ENCODE results near the gene EXOC1.
"Not testable (repeated sequence)": the region's sequence is repeated elsewhere in the genome, so short reads cannot be mapped to it uniquely, and the experiment has no call there.

Gene EXOC1
- 36.0 to 129 (median 76.2) reads per million in 17 experiments for total RNA-seq

GRCh38 chr4:55853484-55854046 lies at the start of gene EXOC1:
Gene EXOC1, plus strand, starts transcription at chr4:55853648. Its CDS starts 4,676 bp downstream, at chr4:55858324.
- DNase-seq, result peak; percentile 98

- no peak for DNase-seq
Observed at GRCh38 chr4:55807556-55807955, 45.9 kb upstream of the EXOC1 start.

DNA sequence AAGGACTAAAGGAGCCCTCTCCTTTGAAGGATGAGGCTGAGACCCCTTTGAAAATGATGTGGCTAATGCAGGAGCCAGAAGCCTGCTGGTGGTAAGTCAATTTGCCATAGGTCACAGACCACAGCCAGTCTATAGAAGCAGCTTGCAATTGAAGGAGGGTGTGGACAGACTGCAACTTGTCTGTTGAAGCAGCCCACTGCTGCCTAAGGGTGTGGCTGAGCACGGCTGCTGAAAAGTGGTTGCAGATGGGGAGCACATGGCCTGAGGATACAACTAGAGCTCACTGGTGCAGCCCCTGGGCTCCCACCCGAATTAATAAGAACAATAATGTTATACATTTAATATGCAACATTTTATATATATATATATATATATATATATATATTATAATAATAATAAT lies 45.3 kb upstream of the EXOC1 start:
- DNase-seq, result no peak

GRCh38 chr4:55808632-55809031 lies 44.8 kb upstream of the EXOC1 start:
- no peak for DNase-seq

DNA sequence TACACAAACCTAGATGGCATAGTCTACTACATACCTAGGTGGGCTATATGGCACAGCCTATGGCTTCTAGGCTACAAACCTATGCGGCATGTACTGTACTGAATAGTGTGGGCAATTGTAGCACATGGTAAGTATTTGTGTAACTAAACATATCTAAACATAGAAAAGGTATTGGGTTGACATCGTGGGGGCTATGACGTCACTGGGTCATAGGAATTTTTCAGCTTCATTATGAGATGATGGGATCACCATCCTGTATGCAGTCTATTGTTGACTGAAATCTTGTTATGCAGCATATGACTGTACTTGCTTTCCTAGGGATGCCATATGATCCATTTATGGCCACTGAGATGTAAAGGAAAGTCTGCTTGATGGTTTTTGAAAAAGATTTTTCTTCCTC lies 35.8 kb upstream of the EXOC1 start:
- DNase-seq, result no peak

DNA sequence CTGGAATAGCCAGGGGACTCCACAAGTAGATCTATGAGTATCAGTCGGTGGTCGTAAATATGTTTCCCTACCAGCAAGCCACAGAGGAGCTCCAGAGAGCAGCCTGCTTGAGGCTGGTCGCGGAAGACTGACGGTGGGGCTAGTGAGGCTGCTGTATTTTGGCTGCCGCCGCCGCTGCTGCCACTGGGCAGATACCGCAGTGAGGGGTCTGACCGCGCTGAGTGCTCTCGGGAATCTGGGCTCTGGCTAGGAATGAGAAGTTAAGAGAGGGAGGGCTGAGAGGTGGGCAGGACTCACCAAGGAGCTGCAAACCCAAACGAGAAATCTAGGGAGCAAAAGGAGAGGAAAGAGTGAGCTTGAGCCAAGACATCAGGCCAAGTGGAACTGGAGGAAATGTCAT lies 33.8 kb upstream of the EXOC1 start, which contains the start of gene EXOC1L:
Gene EXOC1L (plus strand): TSS at position 157 of the 400 bp plus-strand sequence. CDS start 237 bp downstream, at position 394.
- peak in 3 of 4 experiments; percentile 1 to 4 (median 1) for DNase-seq

DNA sequence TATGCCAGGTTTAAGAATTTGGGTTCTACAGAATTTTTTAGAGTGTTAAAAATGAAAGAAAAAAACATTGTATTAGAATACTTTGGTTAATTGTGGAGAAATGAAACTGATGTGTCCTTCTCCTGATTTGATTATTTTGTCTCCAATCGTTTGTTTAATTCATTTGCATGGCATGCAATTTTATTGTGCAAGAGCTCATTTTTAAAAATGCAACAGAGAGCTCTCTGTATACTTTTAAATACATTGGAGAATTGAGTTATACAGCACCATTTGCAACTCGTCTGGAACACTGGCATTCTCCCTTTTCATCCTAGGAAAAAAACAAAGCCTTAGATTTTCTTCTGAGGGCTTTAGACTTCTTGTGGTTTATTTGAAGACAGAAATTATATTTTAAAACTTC lies 33.2 kb upstream of the EXOC1 start:
- no peak for DNase-seq

- DNase-seq, result no peak
Observed at GRCh38 chr4:55822329-55822728, 31.1 kb upstream of the EXOC1 start.

GRCh38 chr4:55824865-55825264 lies 28.6 kb upstream of the EXOC1 start:
- DNase-seq, result no peak

GRCh38 chr4:55826986-55827385 lies 26.5 kb upstream of the EXOC1 start:
- no peak for DNase-seq

DNA sequence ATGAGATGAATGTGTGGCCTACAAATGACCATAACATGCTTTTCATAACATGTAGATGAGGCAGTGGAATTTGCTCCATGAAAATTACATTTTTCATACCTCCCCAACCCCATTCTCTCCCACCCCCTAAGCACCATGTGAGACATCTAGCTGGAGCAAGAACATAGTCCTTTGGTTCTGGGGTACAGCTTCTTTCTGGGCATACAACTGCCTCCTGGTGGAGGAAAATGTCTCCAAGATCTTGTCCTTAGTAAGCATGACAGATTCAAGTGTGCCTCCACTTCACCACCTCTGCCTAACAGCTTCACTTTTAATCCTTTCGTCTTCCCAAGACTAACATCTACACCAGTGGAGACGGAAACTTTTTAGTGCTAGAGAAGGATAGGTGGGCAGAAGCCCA lies 25.9 kb upstream of the EXOC1 start:
- DNase-seq, result no peak

DNA sequence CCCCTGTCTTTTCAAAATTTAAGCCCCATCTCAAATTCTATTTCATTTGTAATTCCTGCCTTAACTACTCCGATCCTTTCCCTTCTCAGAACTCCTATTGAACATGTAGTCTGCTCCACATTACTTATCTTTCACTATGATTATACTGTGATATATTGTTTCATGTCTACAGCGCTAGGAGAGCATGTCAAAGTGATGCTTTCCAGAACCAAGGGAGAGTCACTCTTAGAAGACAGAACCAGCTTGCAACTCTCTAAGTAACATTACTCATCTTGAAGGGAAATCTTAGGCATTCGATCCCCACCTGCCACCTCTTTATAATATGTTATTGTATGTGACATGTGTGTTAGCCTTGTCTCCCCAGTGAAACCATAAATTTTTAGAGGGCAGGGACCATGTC lies 23.4 kb upstream of the EXOC1 start:
- no peak for DNase-seq

GRCh38 chr4:55830716-55831115 lies 22.7 kb upstream of the EXOC1 start:
- DNase-seq, result no peak

GRCh38 chr4:55834086-55834795 lies 19.2 kb upstream of the EXOC1 start:
- no peak for DNase-seq

DNA sequence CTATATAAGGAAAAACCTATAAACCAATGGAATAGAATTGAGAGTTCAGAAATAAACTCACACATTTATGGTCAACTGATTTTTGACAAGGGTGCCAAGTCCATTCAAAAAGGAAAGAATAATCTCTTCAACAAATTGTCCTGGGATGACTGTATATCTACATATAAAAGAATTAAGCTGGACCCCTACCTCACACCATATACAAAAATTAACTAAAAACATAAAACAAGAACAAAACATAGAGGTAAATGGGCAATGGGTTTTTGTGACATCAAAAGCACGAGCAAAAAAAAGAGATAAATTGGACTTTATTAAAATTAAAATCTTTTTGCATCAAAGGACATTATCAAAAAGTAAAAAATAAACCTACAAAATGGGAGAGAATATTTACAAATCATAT lies 15.5 kb upstream of the EXOC1 start:
- DNase-seq, result no peak

DNA sequence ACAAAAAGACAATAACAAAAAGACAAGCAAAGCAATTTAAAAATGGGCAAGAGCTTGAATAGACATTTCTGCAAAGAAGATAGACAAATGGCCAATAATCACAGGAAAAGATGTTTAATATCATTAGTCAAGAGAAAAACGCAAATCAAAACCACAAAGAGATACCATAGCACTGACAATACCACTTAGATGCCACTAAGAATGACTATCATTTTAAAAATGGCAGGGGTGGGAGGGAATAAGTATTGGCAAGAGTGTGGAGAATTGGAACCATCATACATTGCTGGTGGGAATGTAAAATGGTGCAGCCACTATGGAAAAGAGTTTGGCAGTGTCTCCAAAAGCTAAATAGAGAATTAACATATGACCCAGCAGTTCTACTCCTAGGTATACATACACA lies 15.1 kb upstream of the EXOC1 start:
- no peak for DNase-seq

- no peak for DNase-seq
Observed at GRCh38 chr4:55838952-55839351, 14.5 kb upstream of the EXOC1 start.

GRCh38 chr4:55840956-55841355 lies 12.5 kb upstream of the EXOC1 start:
- no peak for DNase-seq

DNA sequence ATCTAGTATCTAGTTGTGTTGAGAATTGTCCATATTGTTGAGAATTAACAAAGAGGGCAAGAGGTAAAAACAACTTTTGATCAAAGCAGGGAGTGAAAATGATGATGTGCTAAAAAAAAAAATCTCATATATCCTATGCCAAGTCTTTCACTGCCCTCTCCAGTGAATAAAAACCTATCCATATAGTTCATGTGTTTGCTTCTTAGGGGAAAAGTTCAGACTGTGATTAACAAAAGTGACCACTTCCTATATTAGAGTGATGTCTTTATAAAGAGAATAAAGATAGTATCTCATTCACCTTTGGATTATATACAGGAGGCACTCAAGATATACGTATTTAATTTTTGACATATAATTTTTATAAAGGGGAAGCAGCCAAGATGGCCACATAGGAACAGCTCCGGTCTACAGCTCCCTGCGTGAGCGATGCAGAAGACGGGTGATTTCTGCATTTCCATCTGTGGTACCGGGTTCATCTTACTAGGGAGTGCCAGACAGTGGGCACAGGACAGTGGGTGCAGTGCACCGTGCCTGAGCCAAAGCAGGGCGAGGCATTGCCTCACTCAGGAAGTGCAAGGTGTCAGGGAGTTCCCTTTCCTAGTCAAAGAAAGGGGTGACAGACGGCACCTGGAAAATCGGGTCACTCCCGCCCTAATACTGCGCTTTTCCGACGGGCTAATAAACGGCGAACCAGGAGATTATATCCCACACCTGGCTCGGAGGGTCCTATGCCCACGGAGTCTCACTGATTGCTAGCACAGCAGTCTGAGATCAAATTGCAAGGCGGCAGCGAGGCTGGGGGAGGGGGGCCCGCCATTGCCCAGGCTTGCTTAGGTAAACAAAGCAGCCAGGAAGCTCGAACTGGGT lies 11.8 kb upstream of the EXOC1 start:
- DNase-seq, result not testable (repeated sequence)

DNA sequence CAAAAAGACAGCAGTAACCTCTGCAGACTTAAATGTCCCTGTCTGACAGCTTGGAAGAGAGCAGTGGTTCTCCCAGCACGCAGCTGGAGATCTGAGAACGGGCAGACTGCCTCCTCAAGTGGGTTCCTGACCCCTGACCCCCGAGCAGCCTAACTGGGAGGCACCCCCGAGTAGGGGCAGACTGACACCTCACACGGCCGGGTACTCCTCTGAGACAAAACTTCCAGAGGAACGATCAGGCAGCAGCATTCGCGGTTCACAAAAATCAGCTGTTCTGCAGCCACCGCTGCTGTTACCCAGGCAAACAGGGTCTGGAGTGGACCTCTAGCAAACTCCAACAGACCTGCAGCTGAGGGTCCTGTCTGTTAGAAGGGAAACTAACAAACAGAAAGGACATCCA lies 11.1 kb upstream of the EXOC1 start:
- DNase-seq, result not testable (repeated sequence)

GRCh38 chr4:55849724-55850123 lies 3.7 kb upstream of the EXOC1 start:
- DNase-seq, result no peak

GRCh38 chr4:55851885-55852284 lies 1.6 kb upstream of the EXOC1 start:
- no peak for DNase-seq

GRCh38 chr4:55854129-55854528 lies 681 bp downstream of the EXOC1 start:
- DNase-seq, result peak in 2 of 4 experiments; percentile 1 to 9
